Esophagus squamous epithelium (tissue), 5 donors: ENCODE measurements around the gene TNIP3. TPM values are rescaled to one million over a fixed set of nuclear protein-coding genes. Genes with fewer than 3 reads are reported as not detected.
"Not testable (repeated sequence)": the region's sequence is repeated elsewhere in the genome, so short reads cannot be mapped to it uniquely, and the experiment has no call there.

Experiments used
- DNase-seq: peaks from one replicate; lab custom pipeline; 2025; lab: John Stamatoyannopoulos, UW
- H3K27ac ChIP-seq, 4 donors: fragments of 200-600 bp; sonication (generic); one replicate each; pipeline ENCODE4 v1.5.1; 2016 to 2019; ENCODE audit warnings: mild to moderate bottlenecking in 1 of 4
- H3K27me3 ChIP-seq, 4 donors: fragments of 200-600 bp; sonication (generic); 1 replicate in 3 of 4; 2 replicates in 1 of 4; pipeline versions ENCODE4 v1.5.1 to v1.6.0; 2017 to 2021; ENCODE audit warnings: antibody characterized with exemption in 1 of 4
- H3K36me3 ChIP-seq, 3 donors: fragments of 200-600 bp; sonication (generic); one replicate each; pipeline ENCODE4 v1.5.1; 2016 to 2019
- H3K4me1 ChIP-seq, 3 donors: fragments of 200-600 bp; sonication (generic); one replicate each; pipeline ENCODE4 v1.5.1; 2017 to 2019
- H3K4me3 ChIP-seq, 4 donors: fragments of 200-600 bp; sonication (generic); 1 replicate in 3 of 4; 2 replicates in 1 of 4; pipeline ENCODE4 v1.5.1; 2016 to 2019; ENCODE audit warnings: mild to moderate bottlenecking in 2 of 4, moderate library complexity in 1 of 4
- H3K9me3 ChIP-seq, 3 donors: fragments of 200-600 bp; sonication (generic); one replicate each; pipeline ENCODE4 v1.5.1; 2016 to 2019
- CTCF ChIP-seq, 6 experiments: fragments of 450-650 bp in 4 of 6; fragments of 200-600 bp in 2 of 6; sonication (generic) in 2 of 6; IDR thresholded peaks; one replicate each; pipeline ENCODE4 v1.5.1; 2016 to 2019; ENCODE audit warnings: antibody characterized with exemption in 6 of 6, mild to moderate bottlenecking in 4 of 6, moderate library complexity in 4 of 6
- POLR2A ChIP-seq, 4 donors: fragments of 450-650 bp; IDR thresholded peaks; one replicate each; pipeline ENCODE4 v1.6.1; 2017; ENCODE audit warnings: antibody characterized with exemption in 4 of 4, mild to moderate bottlenecking in 4 of 4, moderate library complexity in 3 of 4
- WGBS, 2 donors: methylation state at CpG; one replicate each; pipeline ENCODE4 v1.1.5; 2018; 5-methylcytosine and 5-hydroxymethylcytosine counted together
- intact Hi-C: fragments of 100-400 bp; cut with DNase I; formaldehyde crosslinking; loops from one replicate; pipeline ENCODE4 v1.15.0; 2022
- total RNA-seq, 4 donors: library from RNA; depleted of rRNA; stranded (reverse); fragments of >200 nt; gene quantifications; one replicate each; pipeline ENCODE4 v1.1.0, GENCODE V29; 2016
- donor health status: DM: yes; HTN: yes; CAD: no.

TNIP3 gene, protein sequence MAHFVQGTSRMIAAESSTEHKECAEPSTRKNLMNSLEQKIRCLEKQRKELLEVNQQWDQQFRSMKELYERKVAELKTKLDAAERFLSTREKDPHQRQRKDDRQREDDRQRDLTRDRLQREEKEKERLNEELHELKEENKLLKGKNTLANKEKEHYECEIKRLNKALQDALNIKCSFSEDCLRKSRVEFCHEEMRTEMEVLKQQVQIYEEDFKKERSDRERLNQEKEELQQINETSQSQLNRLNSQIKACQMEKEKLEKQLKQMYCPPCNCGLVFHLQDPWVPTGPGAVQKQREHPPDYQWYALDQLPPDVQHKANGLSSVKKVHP
- total RNA-seq = 1 to 10 TPM in 2 of 4 donors, under 1 TPM in 2; 0.15 to 6.5 (median 2.5) TPM

DNA sequence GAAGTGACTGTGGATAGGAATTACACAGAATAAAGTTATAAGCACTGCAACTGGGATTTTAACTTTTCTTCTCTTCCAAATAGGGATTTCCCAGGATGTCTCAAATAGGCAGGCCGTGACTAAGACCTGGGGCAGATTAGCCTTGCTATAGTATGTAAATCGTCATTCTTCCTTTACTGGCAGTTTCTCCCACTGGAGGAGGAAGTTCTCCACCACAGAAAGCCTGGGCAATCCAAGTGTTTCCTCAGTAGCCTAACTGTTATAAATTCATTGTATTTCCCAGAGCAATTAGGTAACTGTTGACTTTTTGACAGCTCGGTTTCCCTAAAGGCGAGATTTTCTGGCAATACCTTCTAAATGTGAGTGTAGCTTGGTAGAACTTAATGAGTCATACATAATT is at the start of gene TNIP3:
Gene TNIP3, minus strand, starts transcription at position 31 of the 400 bp plus-strand sequence. CDS start 196 bp downstream, outside the sequence.
- peak within 1 kb of the TSS in 1 of 4 donors; percentile 23 for H3K27ac ChIP-seq
- H3K9me3 ChIP-seq = no peaks in the 10 kb centered on the region
- 18 to 26% methylated on average over 4 of the region's 4 CpGs for WGBS, 2 donors
- no peaks in the 10 kb centered on the region for H3K27me3 ChIP-seq
- no peak within 1 kb of the TSS for H3K4me3 ChIP-seq
- no peaks in the 10 kb centered on the region for H3K36me3 ChIP-seq
- intact Hi-C loops = no loop called here
- no peak for DNase-seq
- peaks cover 0 to 10% (median 9%) of the 10 kb centered on the region in 3 donors for H3K4me1 ChIP-seq
- TF ChIP-seq POLR2A (IDR thresholded peaks at IDR 0.05) = no peak
- no peak for TF ChIP-seq CTCF (IDR thresholded peaks at IDR 0.05)

GRCh38 chr4:121212806-121213205 is 48.7 kb upstream of the TNIP3 start:
- no peak for DNase-seq
- TF ChIP-seq POLR2A (IDR thresholded peaks at IDR 0.05) (no peak), CTCF (IDR thresholded peaks at IDR 0.05) (no peak)
- no peak overlapping the region for H3K4me3 ChIP-seq

DNA sequence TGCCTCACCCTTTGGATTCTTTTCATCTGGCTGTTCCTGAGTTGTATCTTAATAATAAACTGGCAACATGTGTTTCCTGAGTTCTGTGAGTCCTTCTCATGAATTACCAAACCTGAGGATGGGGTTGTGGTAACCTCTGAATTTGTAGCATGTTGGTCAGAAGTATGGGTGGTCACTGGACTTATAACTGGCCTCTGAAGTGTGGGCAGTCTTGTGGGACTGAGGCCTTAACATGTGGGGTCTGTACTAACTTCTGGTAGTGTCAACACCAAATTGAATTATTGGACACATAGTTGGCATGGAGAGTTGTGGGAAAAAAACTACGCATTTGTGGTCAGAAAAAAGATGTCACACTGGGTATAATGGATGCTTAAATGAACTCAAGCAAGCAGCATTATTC is 45.0 kb upstream of the TNIP3 start:
- Histone ChIP-seq H3K4me3 (no peak overlapping the region), H3K27me3 (no peaks in the 10 kb centered on the region), H3K4me1 (no peaks in the 10 kb centered on the region), H3K27ac (no peak overlapping the region), H3K36me3 (no peaks in the 10 kb centered on the region), H3K9me3 (no peaks in the 10 kb centered on the region)
- DNase-seq = no peak
- WGBS, 2 donors = 88 to 90% methylated on average over 1 of the region's 1 CpG
- intact Hi-C loops = no loop called here
- TF ChIP-seq POLR2A (IDR thresholded peaks at IDR 0.05) = no peak
- no peak for TF ChIP-seq CTCF (IDR thresholded peaks at IDR 0.05)

More at GRCh38 chr4:121212806-121213205, 48.7 kb upstream of the TNIP3 start:
- H3K27me3 ChIP-seq = no peaks in the 10 kb centered on the region
- intact Hi-C loops = no loop called here
- H3K27ac ChIP-seq = no peak overlapping the region
- no peaks in the 10 kb centered on the region for H3K4me1 ChIP-seq
- no peaks in the 10 kb centered on the region for H3K36me3 ChIP-seq
- no peaks in the 10 kb centered on the region for H3K9me3 ChIP-seq
- 50 to 51% methylated on average over 2 of the region's 2 CpGs for WGBS, 2 donors

GRCh38 chr4:121208244-121209007 is 44.3 kb upstream of the TNIP3 start:
- H3K9me3 ChIP-seq = no peaks in the 10 kb centered on the region
- no peak for DNase-seq
- no peaks in the 10 kb centered on the region for H3K4me1 ChIP-seq
- no peaks in the 10 kb centered on the region for H3K27me3 ChIP-seq
- no peak for TF ChIP-seq POLR2A (IDR thresholded peaks at IDR 0.05)
- TF ChIP-seq CTCF (IDR thresholded peaks at IDR 0.05) = no peak
- H3K36me3 ChIP-seq = no peaks in the 10 kb centered on the region
- intact Hi-C loops = no loop called here
- WGBS, 2 donors = 80% methylated on average over 4 of the region's 4 CpGs
- H3K27ac ChIP-seq = no peak overlapping the region
- no peak overlapping the region for H3K4me3 ChIP-seq

- DNase-seq, H3K4me3 ChIP-seq, H3K27ac ChIP-seq, intact Hi-C loops, H3K9me3 ChIP-seq, H3K4me1 ChIP-seq, H3K36me3 ChIP-seq, H3K27me3 ChIP-seq: not testable (repeated sequence)
- 69 to 80% methylated on average over 3 of the region's 3 CpGs for WGBS, 2 donors
Measured at GRCh38 chr4:121205777-121206176, 41.7 kb upstream of the TNIP3 start.
